ENCODE data around the gene GRB2. TPM values are rescaled to one million over a fixed set of nuclear protein-coding genes. Genes with fewer than 3 reads are reported as not detected.
"Not testable (repeated sequence)": the region's sequence is repeated elsewhere in the genome, so short reads cannot be mapped to it uniquely, and the experiment has no call there.

The GRB2 gene
- total RNA-seq, 1 donor from 2014 or later, result 84.2 TPM

- ATAC-seq (no peak), DNase-seq (no peak)
- intact Hi-C loops (cut with micrococcal nuclease), result loop anchor here (5.0 kb wide), 1 partner anchor 67 kb away; no protein-coding TSS in a partner anchor
These were observed 11.1 kb downstream of the GRB2 start for GRCh38 chr17:75394332-75394918.

DNA sequence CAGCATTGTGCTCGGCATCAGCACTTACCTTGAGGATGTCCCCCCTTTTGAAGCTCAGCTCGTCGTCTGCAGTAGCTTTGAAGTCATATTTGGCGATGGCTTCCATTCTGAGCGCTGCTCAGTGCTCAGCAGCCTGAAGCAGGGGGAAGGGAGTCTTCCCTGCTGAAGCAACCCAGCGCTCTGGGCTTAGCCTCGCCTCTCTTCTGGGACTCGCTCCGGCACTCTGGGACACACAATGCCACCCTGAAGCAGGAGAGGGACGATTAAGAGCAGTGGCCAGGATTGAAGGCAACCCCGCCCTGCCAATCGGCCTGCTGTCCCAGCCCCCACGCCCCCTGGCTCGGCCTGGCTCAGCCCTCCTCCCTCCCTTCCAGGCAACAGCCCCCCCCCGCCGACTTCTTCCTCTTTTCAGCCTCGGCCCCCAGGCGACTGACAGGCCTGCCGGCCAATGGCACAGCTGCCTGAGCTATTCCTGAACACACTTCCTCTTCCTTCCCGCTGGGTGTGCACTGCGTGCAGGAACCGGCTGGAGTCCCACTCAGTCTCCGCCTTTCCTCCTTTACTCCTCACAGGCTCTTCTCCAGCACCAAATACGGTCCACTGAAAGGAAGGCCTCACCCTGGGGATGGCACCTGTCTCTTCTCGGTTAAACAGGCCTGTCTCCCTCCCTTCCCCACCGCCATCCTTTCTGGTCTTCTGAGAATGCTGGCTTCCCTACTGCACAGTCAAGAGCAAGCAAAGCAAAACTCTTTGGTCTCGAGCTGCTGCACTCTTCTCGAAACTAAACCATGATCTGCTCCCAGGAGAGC, 11.8 kb downstream of the GRB2 start:
- intact Hi-C loops (cut with micrococcal nuclease), result loop anchor here (5.0 kb wide), 1 partner anchor 66 kb away; no protein-coding TSS in a partner anchor
- peak; percentile 99 for DNase-seq
- peak; percentile 100 for ATAC-seq

DNA sequence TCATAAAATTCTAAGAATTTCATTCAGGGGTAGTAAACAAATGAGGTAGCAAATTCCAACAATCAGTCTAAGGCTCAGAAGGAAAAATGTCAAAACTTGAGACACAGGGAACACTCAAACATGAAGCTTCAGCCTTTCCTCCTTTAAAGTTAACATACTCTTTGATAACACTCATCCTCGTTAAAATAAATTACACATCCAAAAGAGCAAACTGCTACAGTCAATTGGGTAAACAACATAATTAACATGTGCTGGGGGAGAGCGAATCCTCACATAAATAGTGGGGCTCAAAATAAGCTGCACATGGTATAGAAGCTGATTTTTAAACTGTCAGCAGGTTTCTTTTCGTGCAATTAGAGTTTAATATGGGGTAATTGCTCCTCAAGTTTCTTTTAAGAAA, 12.9 kb downstream of the GRB2 start:
- DNase-seq, result no peak
- ATAC-seq, result no peak
- intact Hi-C loops (cut with micrococcal nuclease), result loop anchor here (5.0 kb wide), 1 partner anchor 65 kb away; no protein-coding TSS in a partner anchor

DNA sequence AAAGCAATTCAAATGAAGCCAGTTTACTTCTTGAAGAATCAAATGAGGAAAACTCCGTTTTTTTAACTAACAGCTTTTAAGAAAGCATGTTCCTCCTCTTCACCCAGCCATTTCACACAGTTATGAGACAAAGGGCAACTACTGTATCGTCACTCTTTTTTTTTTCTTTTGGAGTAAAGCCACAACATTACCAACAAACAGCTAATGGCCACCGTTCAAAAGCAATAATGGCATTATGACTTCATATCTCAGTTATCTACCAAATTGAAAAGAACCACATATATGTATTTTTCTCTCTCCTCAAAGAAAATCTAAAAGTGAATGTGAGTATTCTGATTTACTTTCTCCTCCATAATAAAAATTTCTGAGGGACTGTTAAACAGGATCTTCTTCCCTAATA, 14.5 kb downstream of the GRB2 start:
- no peak for ATAC-seq
- intact Hi-C loops (cut with micrococcal nuclease), result loop anchor here (5.0 kb wide), 1 partner anchor 64 kb away; no protein-coding TSS in a partner anchor
- no peak for DNase-seq

DNA sequence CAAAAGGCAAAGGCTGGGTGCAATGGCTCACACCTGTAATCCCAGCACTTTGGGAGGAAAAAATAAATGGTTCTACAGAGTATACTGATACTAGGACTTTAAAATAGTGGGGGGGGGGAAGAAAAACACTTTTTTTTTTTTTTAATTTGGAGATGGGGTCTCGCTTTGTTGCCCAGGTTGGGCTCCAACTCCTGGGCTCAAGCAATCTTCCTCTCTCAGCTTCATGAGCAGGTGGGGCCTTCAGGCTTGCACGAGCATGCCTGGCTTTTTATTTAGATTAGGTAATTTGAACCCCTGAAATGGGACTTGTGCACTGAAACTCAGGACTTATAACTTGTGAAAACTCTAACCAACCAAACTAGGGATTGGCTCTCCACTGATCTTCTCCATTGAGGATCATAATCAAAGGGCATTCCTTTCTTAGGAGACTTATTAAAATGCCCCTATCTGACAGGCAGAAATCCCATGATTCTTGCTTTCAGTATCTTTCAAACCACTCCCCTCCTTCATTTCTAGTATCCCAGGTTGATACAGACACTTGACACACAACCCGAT, 16.9 kb downstream of the GRB2 start:
- ATAC-seq, result no peak
- intact Hi-C loops (cut with micrococcal nuclease), result no loop called here

DNA sequence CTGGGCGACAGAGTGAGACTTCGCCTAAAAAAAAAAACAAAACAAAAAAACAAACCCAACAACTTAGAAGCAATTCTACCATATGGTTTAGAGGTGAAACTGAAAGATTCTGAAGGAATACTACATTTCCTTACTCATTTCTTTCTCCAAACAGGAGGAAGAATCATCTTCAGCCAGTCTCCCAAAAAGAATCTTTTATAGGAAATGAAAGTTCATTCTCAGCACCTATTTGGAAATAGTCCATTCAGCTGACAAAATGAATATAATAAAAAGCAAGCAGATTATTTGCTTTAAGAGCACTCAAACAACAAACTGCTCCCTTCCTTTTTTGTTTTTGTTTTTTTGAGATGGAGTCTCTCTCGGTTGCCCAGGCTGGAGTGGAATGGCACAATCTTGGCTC, 17.7 kb downstream of the GRB2 start:
- no peak for ATAC-seq
- intact Hi-C loops (cut with micrococcal nuclease), result no loop called here

More for the DNA sequence above, 16.9 kb downstream of the GRB2 start:
- no peak for DNase-seq

GRCh38 chr17:75386430-75386829, 19.0 kb downstream of the GRB2 start:
- DNase-seq, result no peak
- intact Hi-C loops (cut with micrococcal nuclease), result no loop called here
- ATAC-seq, result no peak

More for the DNA sequence above, 17.7 kb downstream of the GRB2 start:
- DNase-seq, result no peak

DNA sequence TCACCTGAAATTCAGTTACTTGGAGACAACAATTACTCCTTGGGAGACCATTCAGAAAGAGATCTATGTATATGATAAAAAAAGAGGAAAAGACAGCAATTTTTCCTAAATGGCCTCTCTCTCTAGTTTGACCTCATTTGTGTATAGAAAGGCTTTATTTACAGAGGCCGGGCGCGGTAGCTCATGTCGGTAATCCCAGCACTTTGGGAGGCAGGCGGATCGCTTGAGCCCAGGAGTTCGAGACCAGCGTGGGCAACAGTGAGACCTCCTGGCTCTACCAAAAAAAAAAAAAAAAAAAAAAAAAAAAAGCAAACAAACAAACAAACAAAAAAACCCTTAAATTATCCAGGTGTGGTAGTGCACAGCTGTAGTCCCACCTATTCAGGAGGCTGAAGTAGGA, 20.7 kb downstream of the GRB2 start:
- no peak for ATAC-seq
- intact Hi-C loops (cut with micrococcal nuclease), result no loop called here
- no peak for DNase-seq

GRCh38 chr17:75383842-75384195, 21.7 kb downstream of the GRB2 start:
- no peak for ATAC-seq
- intact Hi-C loops (cut with micrococcal nuclease), result no loop called here

GRCh38 chr17:75380750-75381149, 24.7 kb downstream of the GRB2 start:
- ATAC-seq, result no peak
- intact Hi-C loops (cut with micrococcal nuclease), result no loop called here

More at GRCh38 chr17:75383842-75384195, 21.7 kb downstream of the GRB2 start:
- DNase-seq, result no peak

GRCh38 chr17:75380315-75380714, 25.2 kb downstream of the GRB2 start:
- DNase-seq (no peak), ATAC-seq (no peak)
- intact Hi-C loops (cut with micrococcal nuclease), result no loop called here

More at GRCh38 chr17:75380750-75381149, 24.7 kb downstream of the GRB2 start:
- DNase-seq, result no peak

- intact Hi-C loops (cut with micrococcal nuclease); ATAC-seq; DNase-seq: not testable (repeated sequence)
These were observed 26.1 kb downstream of the GRB2 start for GRCh38 chr17:75379426-75379825.

- intact Hi-C loops (cut with micrococcal nuclease), result no loop called here
- DNase-seq, result no peak
- peak; percentile 82 for ATAC-seq
These were observed 32.2 kb downstream of the GRB2 start for GRCh38 chr17:75373280-75373679.

DNA sequence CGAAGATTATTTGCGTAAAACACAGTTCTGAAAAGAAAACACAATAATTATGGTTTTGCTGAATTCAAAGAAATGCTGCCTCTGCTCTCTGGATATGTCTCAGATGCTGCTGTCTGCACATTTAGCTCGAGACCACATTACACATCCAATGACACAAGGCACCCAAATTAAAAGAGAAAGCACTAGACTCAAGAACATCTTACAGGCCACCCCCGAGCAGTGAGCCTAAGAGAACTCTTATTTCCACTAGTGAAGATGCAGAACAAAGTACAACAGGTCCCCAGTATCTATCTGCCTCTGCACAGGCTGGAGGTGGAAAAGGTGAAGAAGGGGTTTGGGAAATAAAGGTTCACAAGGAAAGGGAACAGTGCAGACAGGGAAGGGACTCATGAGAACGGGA, 33.5 kb downstream of the GRB2 start:
- ATAC-seq, result no peak
- DNase-seq, result no peak
- intact Hi-C loops (cut with micrococcal nuclease), result no loop called here

- peak; percentile 10 for ATAC-seq
- intact Hi-C loops (cut with micrococcal nuclease), result no loop called here
- DNase-seq, result no peak
These were observed 34.1 kb downstream of the GRB2 start for GRCh38 chr17:75371339-75371738.

- DNase-seq (peak; percentile 60), ATAC-seq (peak; percentile 86)
- intact Hi-C loops (cut with micrococcal nuclease), result no loop called here
These were observed 35.1 kb downstream of the GRB2 start for GRCh38 chr17:75370286-75370915.

- intact Hi-C loops (cut with micrococcal nuclease); DNase-seq; ATAC-seq: not testable (repeated sequence)
These were observed 37.4 kb downstream of the GRB2 start for GRCh38 chr17:75367838-75368789.

GRCh38 chr17:75367312-75367711, 38.2 kb downstream of the GRB2 start:
- intact Hi-C loops (cut with micrococcal nuclease), result no loop called here
- ATAC-seq, result no peak
- no peak for DNase-seq

- DNase-seq, result no peak
- intact Hi-C loops (cut with micrococcal nuclease), result no loop called here
- ATAC-seq, result no peak
These were observed 39.0 kb downstream of the GRB2 start for GRCh38 chr17:75366432-75366831.
